A549 (cell line): Measurements from ENCODE around the gene GSTA3. TPM values are rescaled to one million over a fixed set of nuclear protein-coding genes. Genes with fewer than 3 reads are reported as not detected.

Experiments used
- ATAC-seq, 2 experiments: fragments of 200-7000 bp in 1 of 2; fragments of >200 bp in 1 of 2; cut with Nextera tagmentation in 1 of 2; cut with Tn5 transposase in 1 of 2; 3 replicates each; pipeline versions ENCODE4 v1.8.0 to v1.9.1; 2018 to 2020; ENCODE audit warnings: mild to moderate bottlenecking in 1 of 2, moderate library complexity in 1 of 2
- CTCF ChIA-PET: fragments of 300-600 bp; sonication (Branson Sonifier 250); formaldehyde crosslinking; extraction: SDS; loops from one replicate; lab custom pipeline; 2021; ENCODE audit warnings: antibody characterized with exemption, inconsistent platforms; lab: Yijun Ruan, JAX
- POLR2A ChIA-PET: fragments of 350-600 bp; formaldehyde crosslinking; extraction: SDS; loops from one replicate; lab custom pipeline; 2021; ENCODE audit warnings: antibody characterized with exemption, inconsistent platforms; lab: Yijun Ruan, JAX
- DNase-seq, 2 experiments: peaks; one replicate each; pipeline versions ENCODE4 v3.0.0 to v3.0.0-alpha.2; 2011 to 2016; ENCODE audit warnings: low read depth in 1 of 2, low spot score in 1 of 2
- FAIRE-seq: peaks from 2 replicates; lab custom pipeline; 2011; peaks lifted over from hg19 to GRCh38; lab: Jason Lieb, UNC
- H3K27ac ChIP-seq, 2 experiments: fragments of >200 bp; sonication (Bioruptor Twin); formaldehyde crosslinking; 3 replicates each; pipeline ENCODE4 v1.5.1; 2016 to 2017
- H3K4me1 ChIP-seq: fragments of >200 bp; sonication (Bioruptor Twin); formaldehyde crosslinking; 3 replicates; pipeline ENCODE4 v1.6.1; 2016
- H3K4me2 ChIP-seq: fragments of >200 bp; sonication (Bioruptor Twin); formaldehyde crosslinking; 3 replicates; pipeline ENCODE4 v1.6.1; 2016
- H3K4me3 ChIP-seq: fragments of >200 bp; sonication (Bioruptor Twin); formaldehyde crosslinking; 3 replicates; pipeline ENCODE4 v1.5.1; 2016
- H3K9me3 ChIP-seq: fragments of >200 bp; sonication (Bioruptor Twin); formaldehyde crosslinking; 3 replicates; pipeline ENCODE4 v1.6.1; 2016
- CBX2 ChIP-seq: fragments of 200-600 bp; sonication (generic); IDR thresholded peaks from 2 replicates; pipeline ENCODE4 v1.6.1; 2016; ENCODE audit warnings: low read depth, mild to moderate bottlenecking, borderline replicate concordance
- EP300 ChIP-seq, 2 experiments: fragments of >200 bp; sonication (Bioruptor Twin); formaldehyde crosslinking; IDR thresholded peaks; 2 replicates in 1 of 2; 3 replicates in 1 of 2; pipeline ENCODE4 v1.6.1; 2016 to 2017
- ESRRA ChIP-seq: fragments of 150-350 bp; IDR thresholded peaks from 2 replicates; pipeline ENCODE4 v1.6.1; 2014; ENCODE audit warnings: mild to moderate bottlenecking, low read length, borderline replicate concordance
- FOSB ChIP-seq: fragments of 250-450 bp; sonication (Bioruptor Pico); IDR thresholded peaks from 2 replicates; pipeline ENCODE4 v1.5.0; 2020; ENCODE audit warnings: mild to moderate bottlenecking, moderate library complexity
- FOSL2 ChIP-seq, 2 experiments: fragments of 450-650 bp in 1 of 2; fragments of >200 bp in 1 of 2; sonication (Bioruptor Twin) in 1 of 2; formaldehyde crosslinking; IDR thresholded peaks; 2 replicates each; pipeline versions ENCODE4 v1.5.0 to v1.6.1; 2016 to 2020; ENCODE audit warnings: mild to moderate bottlenecking in 1 of 2, moderate library complexity in 1 of 2
- JUNB ChIP-seq: fragments of >200 bp; sonication (Bioruptor Twin); formaldehyde crosslinking; IDR thresholded peaks from 2 replicates; pipeline ENCODE4 v1.6.1; 2016
- KDM1A ChIP-seq: fragments of 200-600 bp; sonication (generic); IDR thresholded peaks from 2 replicates; pipeline ENCODE4 v1.6.1; 2016; ENCODE audit warnings: low read depth, mild to moderate bottlenecking
- MAFK ChIP-seq: fragments of 450-650 bp; IDR thresholded peaks from 2 replicates; pipeline ENCODE4 v1.6.1; 2014; ENCODE audit not compliant: partially characterized antibody
- MYC ChIP-seq: IDR thresholded peaks from 2 replicates; pipeline ENCODE4 v1.6.1; 2012; ENCODE audit warnings: mild to moderate bottlenecking, inconsistent platforms, low read length, improper control_type of control experiment, borderline replicate concordance
- NPAS2 ChIP-seq: fragments of 250-450 bp; sonication (Bioruptor Pico); IDR thresholded peaks from 2 replicates; pipeline ENCODE4 v1.8.0; 2022; ENCODE audit warnings: mild to moderate bottlenecking, moderate library complexity, borderline replicate concordance
- NR3C1 ChIP-seq: fragments of >200 bp; sonication (Bioruptor Twin); formaldehyde crosslinking; IDR thresholded peaks from 3 replicates; pipeline ENCODE4 v1.6.1; 2017
- PHF8 ChIP-seq: fragments of 200-600 bp; sonication (generic); IDR thresholded peaks from 2 replicates; pipeline ENCODE4 v1.6.1; 2016; ENCODE audit warnings: low read depth, mild to moderate bottlenecking, antibody characterized with exemption, moderate library complexity, borderline replicate concordance
- POLR2AphosphoS2 ChIP-seq: conservative IDR thresholded peaks from 2 replicates; pipeline ENCODE4 v1.6.1; 2012; ENCODE audit warnings: low read length, improper control_type of control experiment, inconsistent platforms
- RAD21 ChIP-seq, 2 experiments: fragments of >200 bp in 1 of 2; sonication (Bioruptor Twin) in 1 of 2; formaldehyde crosslinking in 1 of 2; IDR thresholded peaks in 1 of 2; conservative IDR thresholded peaks in 1 of 2; 2 replicates in 1 of 2; 3 replicates in 1 of 2; pipeline ENCODE4 v1.6.1; 2012 to 2018; ENCODE audit warnings: inconsistent platforms in 1 of 2
- RCOR1 ChIP-seq: fragments of 150-350 bp; IDR thresholded peaks from 2 replicates; pipeline ENCODE4 v1.6.1; 2014; ENCODE audit warnings: antibody characterized with exemption, low read length, low read depth
- SMC3 ChIP-seq: fragments of >200 bp; sonication (Bioruptor Twin); formaldehyde crosslinking; IDR thresholded peaks from 3 replicates; pipeline ENCODE4 v1.6.1; 2018; ENCODE audit warnings: inconsistent platforms
- SREBF2 ChIP-seq: fragments of 450-650 bp; IDR thresholded peaks from 2 replicates; pipeline ENCODE4 v1.6.1; 2014; ENCODE audit warnings: mild to moderate bottlenecking, moderate library complexity
- TFCP2L1 ChIP-seq: fragments of 250-450 bp; sonication (Bioruptor Pico); IDR thresholded peaks from 2 replicates; pipeline ENCODE4 v1.5.0; 2021; ENCODE audit warnings: mild to moderate bottlenecking
- TP53 ChIP-seq: fragments of 250-450 bp; sonication (Bioruptor Pico); IDR thresholded peaks from 2 replicates; pipeline ENCODE4 v1.5.0; 2021; ENCODE audit warnings: mild to moderate bottlenecking, moderate library complexity
- ZC3H11A ChIP-seq: fragments of 450-650 bp; IDR thresholded peaks from 2 replicates; pipeline ENCODE4 v1.6.1; 2014; ENCODE audit warnings: antibody characterized with exemption, mild to moderate bottlenecking
- ZNF302 ChIP-seq: fragments of 250-450 bp; sonication (Bioruptor Pico); IDR thresholded peaks from 2 replicates; pipeline ENCODE4 v1.9.0; 2021; ENCODE audit warnings: inconsistent platforms, mild to moderate bottlenecking, moderate library complexity
- ZSCAN20 ChIP-seq: fragments of 250-450 bp; sonication (Bioruptor Pico); IDR thresholded peaks from 2 replicates; pipeline ENCODE4 v1.8.0; 2022; ENCODE audit warnings: mild to moderate bottlenecking, moderate library complexity
- WGBS: methylation state at CpG from one replicate; pipeline ENCODE4 v1.1.6; 2017; ENCODE audit errors: missing lambda C conversion rate; 5-methylcytosine and 5-hydroxymethylcytosine counted together
- polyA plus RNA-seq, 4 experiments: library from polyadenylated mRNA; depleted of rRNA in 3 of 4; stranded (reverse); fragments of >200 nt; fragmentation: RNase III in 1 of 4; extraction: RNeasy Plus Mini Kit Qiagen cat#74134 plus additional on column Dnase treatment in 1 of 4; gene quantifications; 2 replicates in 3 of 4; 3 replicates in 1 of 4; pipeline ENCODE4 v1.2.3, GENCODE V29; 2011 to 2017
- TF ChIP-seq, protein P1 (sequence below): fragments of >200 bp; sonication (Bioruptor Twin); formaldehyde crosslinking; IDR thresholded peaks from 3 replicates; pipeline ENCODE4 v1.6.1; 2016

GSTA3 gene
- polyA plus RNA-seq, 2 of the 4 experiments (the other 2 are of a cell fraction), result not detected

GRCh38 chr6:52942221-52942620, 32.7 kb upstream of the GSTA3 start:
- no peak for TF ChIP-seq POLR2AphosphoS2
- no peak for TF ChIP-seq TP53 (CRISPR knock-in tag)
- TF ChIP-seq EP300 (IDR thresholded peaks at IDR 0.05), result no peak
- TF ChIP-seq, protein P1, sequence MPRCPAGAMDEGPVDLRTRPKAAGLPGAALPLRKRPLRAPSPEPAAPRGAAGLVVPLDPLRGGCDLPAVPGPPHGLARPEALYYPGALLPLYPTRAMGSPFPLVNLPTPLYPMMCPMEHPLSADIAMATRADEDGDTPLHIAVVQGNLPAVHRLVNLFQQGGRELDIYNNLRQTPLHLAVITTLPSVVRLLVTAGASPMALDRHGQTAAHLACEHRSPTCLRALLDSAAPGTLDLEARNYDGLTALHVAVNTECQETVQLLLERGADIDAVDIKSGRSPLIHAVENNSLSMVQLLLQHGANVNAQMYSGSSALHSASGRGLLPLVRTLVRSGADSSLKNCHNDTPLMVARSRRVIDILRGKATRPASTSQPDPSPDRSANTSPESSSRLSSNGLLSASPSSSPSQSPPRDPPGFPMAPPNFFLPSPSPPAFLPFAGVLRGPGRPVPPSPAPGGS, result no peak
- no peak for TF ChIP-seq MYC
- DNase-seq (no peak), ATAC-seq (no peak), FAIRE-seq (no peak)
- Histone ChIP-seq H3K27ac (no peak overlapping the region), H3K4me1 (no peaks in the 10 kb centered on the region), H3K4me2 (no peak overlapping the region), H3K4me3 (no peak overlapping the region), H3K9me3 (no peaks in the 10 kb centered on the region)
- ChIA-PET POLR2A (no interaction called here), CTCF (interaction anchor here (0.6 kb wide), 1 partner anchor 149 kb away, joined by 3 read pairs; no protein-coding TSS in a partner anchor)
- 71% methylated on average over 4 of the region's 4 CpGs for WGBS

GRCh38 chr6:52937908-52938307, 28.4 kb upstream of the GSTA3 start:
- ChIA-PET CTCF (interaction anchor here (1.3 kb wide), 1 partner anchor 14 kb away, joined by 3 read pairs; no protein-coding TSS in a partner anchor), POLR2A (no interaction called here)
- FAIRE-seq (no peak), DNase-seq (peak in 1 of 2 experiments; percentile 3), ATAC-seq (no peak)
- H3K4me1 ChIP-seq, result no peaks in the 10 kb centered on the region
- no peaks in the 10 kb centered on the region for H3K9me3 ChIP-seq
- 48% methylated on average over 2 of the region's 2 CpGs for WGBS
- no peak overlapping the region for H3K4me2 ChIP-seq
- TF ChIP-seq NPAS2 (CRISPR knock-in tag) (no peak), RCOR1 (no peak), PHF8 (no peak)
- H3K4me3 ChIP-seq, result no peak overlapping the region
- no peak overlapping the region for H3K27ac ChIP-seq

DNA sequence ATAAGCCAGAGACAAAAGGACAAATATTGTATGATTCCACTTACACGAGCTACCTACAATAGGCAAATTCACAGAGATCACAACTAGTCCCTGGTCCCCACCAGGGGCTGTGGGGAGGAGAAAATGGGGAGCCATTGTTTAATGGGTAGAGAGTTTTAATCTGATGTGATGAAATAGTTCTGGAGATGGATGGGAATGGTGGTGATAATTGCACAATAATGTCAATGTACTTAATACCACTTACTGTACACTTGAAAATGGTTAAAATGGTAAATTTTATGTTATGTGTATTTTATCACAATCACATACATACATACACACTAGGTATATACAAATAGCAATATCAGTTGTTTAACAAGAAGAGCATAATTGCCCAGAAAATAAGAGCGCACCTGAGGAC, 24.3 kb upstream of the GSTA3 start:
- no peaks in the 10 kb centered on the region for H3K9me3 ChIP-seq
- 80% methylated on average over 2 of the region's 2 CpGs for WGBS
- ATAC-seq (no peak), DNase-seq (no peak), FAIRE-seq (no peak)
- POLR2A ChIA-PET, result no interaction called here
- H3K4me3 ChIP-seq, result no peak overlapping the region
- no peak overlapping the region for H3K27ac ChIP-seq
- TF ChIP-seq CBX2, result no peak
- TF ChIP-seq ZC3H11A, result no peak
- TF ChIP-seq MAFK, result no peak
- no peak for TF ChIP-seq RAD21 (conservative IDR thresholded peaks at IDR 0.05 in 1 of 2, IDR thresholded peaks at IDR 0.05 in 1 of 2)
- no peak for TF ChIP-seq SREBF2
- TF ChIP-seq KDM1A, result no peak
- CTCF ChIA-PET, result interaction anchor here (1.0 to 2.9 kb wide), 3 partner anchors 13 to 61 kb away, joined by 3 to 7 read pairs (median 3); partner anchors contain the start of gene GSTA4
- no peak overlapping the region for H3K4me2 ChIP-seq
- H3K4me1 ChIP-seq, result peaks cover 23% of the 10 kb centered on the region

GRCh38 chr6:52931351-52931750, 21.9 kb upstream of the GSTA3 start:
- TF ChIP-seq ZSCAN20, result no peak
- no peak for TF ChIP-seq FOSB (CRISPR knock-in tag)
- TF ChIP-seq ESRRA, result no peak
- TF ChIP-seq TFCP2L1 (CRISPR knock-in tag), result no peak
- no peak for TF ChIP-seq ZNF302 (CRISPR knock-in tag)
- TF ChIP-seq JUNB, result no peak
- TF ChIP-seq MAFK, result no peak
- no peak for TF ChIP-seq NR3C1
- no peak for TF ChIP-seq SMC3
- TF ChIP-seq CBX2, result no peak
- no peak for TF ChIP-seq FOSL2 (IDR thresholded peaks at IDR 0.05)
- no peak for TF ChIP-seq FOSL2 (CRISPR knock-in tag; IDR thresholded peaks at IDR 0.05)
- TF ChIP-seq, all 56 proteins: peak for 0
- H3K27ac ChIP-seq, result peak overlapping the region; percentile 7 to 31; a peak in 2 of 6 replicates
- DNase-seq, result no peak
- no peak overlapping the region for H3K4me2 ChIP-seq
- no peak for FAIRE-seq
- POLR2A ChIA-PET, result no interaction called here
- H3K4me1 ChIP-seq, result peaks cover 41% of the 10 kb centered on the region
- H3K9me3 ChIP-seq, result no peaks in the 10 kb centered on the region
- no peak overlapping the region for H3K4me3 ChIP-seq
- CTCF ChIA-PET, result interaction anchor here (0.6 kb wide), 1 partner anchor 10 kb away, joined by 3 read pairs; no protein-coding TSS in a partner anchor
- WGBS, result 85% methylated on average over 2 of the region's 2 CpGs
- ATAC-seq, result no peak
